SHP77 (cell line): ENCODE measurements around the gene HTR3C.

Experiments
- DNase-seq, 2 experiments: peaks; one replicate each; lab custom pipeline; 2025; lab: John Stamatoyannopoulos, UW

HTR3C gene

DNA sequence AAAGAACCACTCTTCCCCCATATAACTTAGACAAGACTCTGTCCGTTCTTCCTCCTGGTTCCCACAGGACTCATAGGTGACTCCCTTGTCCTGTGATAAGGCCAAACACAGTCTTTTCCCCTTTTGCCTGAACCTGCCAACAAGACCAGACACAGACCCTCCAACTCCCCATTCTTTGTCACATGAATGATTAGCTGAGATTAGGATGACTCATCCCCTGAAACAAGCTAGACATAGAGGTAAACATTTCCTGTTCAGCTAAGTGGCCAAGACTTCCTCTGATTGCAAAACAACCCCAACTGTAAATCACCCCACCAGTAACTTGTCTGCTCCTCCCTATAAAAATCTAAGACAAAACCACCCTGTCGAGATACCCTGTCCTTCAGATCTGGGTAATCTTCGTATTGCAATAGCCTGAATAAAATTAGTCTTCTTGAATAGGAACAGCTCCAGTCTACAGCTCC lies 32.6 kb downstream of the HTR3C start:
- DNase-seq: no peak

DNA sequence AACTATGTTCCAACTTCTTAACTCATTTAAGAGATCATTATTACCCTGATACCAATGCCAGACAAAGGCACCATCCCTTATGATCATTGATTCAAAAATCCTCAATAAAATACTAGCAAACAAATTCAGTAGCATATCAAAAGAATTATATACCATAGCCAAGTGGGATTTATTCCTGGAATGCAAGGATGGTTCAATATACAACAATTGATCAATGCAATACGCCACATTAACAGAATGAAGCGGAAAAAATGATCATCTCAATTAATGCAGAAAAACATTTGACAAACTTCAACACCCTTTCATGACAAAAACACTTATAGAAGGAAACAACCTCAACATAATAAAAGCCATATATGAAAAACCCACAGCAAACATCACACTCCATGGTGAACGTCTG lies 39.4 kb downstream of the HTR3C start:
- no peak for DNase-seq

DNA sequence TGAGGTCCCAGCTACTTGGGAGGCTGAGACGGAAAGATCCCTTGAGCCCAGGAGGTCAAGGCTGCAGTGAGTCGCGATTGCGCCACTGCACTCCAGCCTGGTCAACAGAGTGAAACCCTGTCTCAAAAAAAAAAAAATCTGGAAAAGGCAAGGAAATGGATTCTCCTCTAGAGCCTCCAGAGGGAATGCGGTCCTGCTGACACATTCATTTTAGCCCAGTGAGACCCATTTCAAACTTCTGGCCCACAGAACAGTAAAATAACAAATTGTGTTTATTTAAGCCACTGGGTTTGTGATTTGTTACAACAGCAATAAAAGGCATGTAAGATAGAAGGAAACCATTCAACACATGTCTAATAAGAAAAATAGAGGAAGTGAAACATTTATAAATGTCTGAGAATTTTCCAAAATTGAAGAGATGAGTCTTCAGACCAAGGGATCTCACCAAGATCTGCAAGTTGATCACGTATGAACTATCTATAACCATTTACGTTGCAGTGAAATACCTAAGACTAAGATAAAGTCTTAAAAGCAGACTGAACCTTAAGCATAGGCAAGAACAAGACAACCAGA lies 44.0 kb downstream of the HTR3C start, which contains the start of gene HTR3E:
Gene HTR3E, plus strand, starts transcription at position 254 of the 573 bp plus-strand sequence. CDS start 466 bp downstream, outside the sequence.
- no peak for DNase-seq

DNA sequence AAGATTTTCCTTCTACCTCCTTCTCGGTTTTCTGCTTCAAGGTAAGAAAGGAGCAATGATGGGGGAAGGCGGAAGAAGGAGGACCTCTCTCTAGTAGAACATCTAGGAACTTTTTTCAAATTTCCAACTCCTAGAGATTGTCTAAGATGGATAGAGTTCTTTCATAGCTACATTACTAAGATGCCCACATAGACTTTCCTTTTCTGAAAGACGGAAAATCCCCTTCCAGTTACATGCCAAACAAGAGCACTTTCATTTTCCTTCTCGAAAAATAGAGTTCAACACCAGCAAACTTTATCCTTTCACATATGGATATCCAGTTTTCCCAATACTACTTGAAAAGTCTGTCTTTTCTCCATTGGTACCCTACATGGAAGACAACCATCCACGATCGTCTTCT lies 44.7 kb downstream of the HTR3C start:
- DNase-seq: no peak

DNA sequence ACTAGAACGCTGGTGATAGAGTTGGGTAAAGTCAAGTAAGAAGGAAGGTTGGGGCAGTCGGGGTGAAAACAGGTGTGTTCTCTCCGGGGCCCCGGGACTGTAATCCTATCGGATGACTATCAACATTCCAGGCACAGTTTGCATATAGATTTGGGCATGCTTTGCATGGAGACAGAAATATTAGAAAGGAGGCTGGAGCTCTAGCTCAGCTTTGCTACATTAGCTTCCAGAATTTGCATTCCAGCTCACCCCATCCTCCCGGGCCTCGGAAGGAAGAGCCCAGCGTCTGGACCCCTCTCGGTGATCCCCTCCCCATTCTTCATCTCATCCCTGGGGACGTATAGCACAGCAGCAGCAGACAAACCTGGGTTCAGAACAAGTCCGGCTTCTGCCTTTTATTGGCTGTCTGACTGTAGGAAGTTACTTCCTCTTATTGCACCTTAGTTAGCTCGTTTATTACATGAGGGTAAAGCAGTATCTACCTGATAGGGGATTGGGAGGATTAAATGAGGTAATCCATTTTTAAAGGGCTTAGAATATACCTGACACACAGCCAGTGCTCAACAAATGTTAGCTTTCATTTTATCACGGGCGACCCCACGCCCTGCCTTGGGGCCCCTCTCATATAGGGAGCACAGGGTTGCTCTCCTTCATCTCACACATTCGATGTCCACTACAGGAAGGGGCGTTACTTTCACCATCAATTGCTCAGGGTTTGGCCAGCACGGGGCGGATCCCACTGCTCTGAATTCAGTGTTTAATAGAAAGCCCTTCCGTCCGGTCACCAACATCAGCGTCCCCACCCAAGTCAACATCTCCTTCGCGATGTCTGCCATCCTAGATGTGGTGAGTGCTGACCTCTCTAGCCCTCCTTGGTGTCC lies 47.2 kb downstream of the HTR3C start:
- DNase-seq: no peak
